A549 (cell line): ENCODE results near the gene DIP2C. TPM values are rescaled to one million over a fixed set of nuclear protein-coding genes. Genes with fewer than 3 reads are reported as not detected.

Source experiments
- ATAC-seq, 2 experiments: fragments of 200-7000 bp in 1 of 2; fragments of >200 bp in 1 of 2; cut with Nextera tagmentation in 1 of 2; cut with Tn5 transposase in 1 of 2; 3 replicates each; pipeline versions ENCODE4 v1.8.0 to v1.9.1; 2018 to 2020; ENCODE audit warnings: mild to moderate bottlenecking in 1 of 2, moderate library complexity in 1 of 2
- CTCF ChIA-PET: fragments of 300-600 bp; sonication (Branson Sonifier 250); formaldehyde crosslinking; extraction: SDS; loops from one replicate; lab custom pipeline; 2021; ENCODE audit warnings: antibody characterized with exemption, inconsistent platforms; lab: Yijun Ruan, JAX
- POLR2A ChIA-PET: fragments of 350-600 bp; formaldehyde crosslinking; extraction: SDS; loops from one replicate; lab custom pipeline; 2021; ENCODE audit warnings: antibody characterized with exemption, inconsistent platforms; lab: Yijun Ruan, JAX
- DNase-seq, 2 experiments: peaks; one replicate each; pipeline versions ENCODE4 v3.0.0 to v3.0.0-alpha.2; 2011 to 2016; ENCODE audit warnings: low read depth in 1 of 2, low spot score in 1 of 2
- FAIRE-seq: peaks from 2 replicates; lab custom pipeline; 2011; peaks lifted over from hg19 to GRCh38; lab: Jason Lieb, UNC
- H3K27ac ChIP-seq, 2 experiments: fragments of >200 bp; sonication (Bioruptor Twin); formaldehyde crosslinking; 3 replicates each; pipeline ENCODE4 v1.5.1; 2016 to 2017
- H3K4me1 ChIP-seq: fragments of >200 bp; sonication (Bioruptor Twin); formaldehyde crosslinking; 3 replicates; pipeline ENCODE4 v1.6.1; 2016
- H3K4me2 ChIP-seq: fragments of >200 bp; sonication (Bioruptor Twin); formaldehyde crosslinking; 3 replicates; pipeline ENCODE4 v1.6.1; 2016
- H3K4me3 ChIP-seq: fragments of >200 bp; sonication (Bioruptor Twin); formaldehyde crosslinking; 3 replicates; pipeline ENCODE4 v1.5.1; 2016
- H3K9me3 ChIP-seq: fragments of >200 bp; sonication (Bioruptor Twin); formaldehyde crosslinking; 3 replicates; pipeline ENCODE4 v1.6.1; 2016
- ATOH8 ChIP-seq: fragments of 250-450 bp; sonication (Bioruptor Pico); IDR thresholded peaks from 2 replicates; pipeline ENCODE4 v1.5.0; 2020; ENCODE audit warnings: low read depth, mild to moderate bottlenecking, moderate library complexity
- BCL3 ChIP-seq: fragments of >200 bp; sonication (Bioruptor Twin); formaldehyde crosslinking; IDR thresholded peaks from 3 replicates; pipeline ENCODE4 v1.6.1; 2016
- CEBPB ChIP-seq, 2 experiments: fragments of >200 bp in 1 of 2; sonication (Bioruptor Twin) in 1 of 2; formaldehyde crosslinking in 1 of 2; IDR thresholded peaks; 2 replicates each; pipeline ENCODE4 v1.6.1; 2012 to 2016
- CHD2 ChIP-seq: fragments of 150-350 bp; IDR thresholded peaks from 2 replicates; pipeline ENCODE4 v1.6.1; 2014; ENCODE audit warnings: low read length; ENCODE audit not compliant: partially characterized antibody
- CHD4 ChIP-seq: fragments of 200-600 bp; sonication (generic); IDR thresholded peaks from 2 replicates; pipeline ENCODE4 v1.6.1; 2016; ENCODE audit warnings: antibody characterized with exemption, mild to moderate bottlenecking, borderline replicate concordance
- E2F6 ChIP-seq: IDR thresholded peaks from 2 replicates; pipeline ENCODE4 v1.6.1; 2012; ENCODE audit warnings: low read depth, borderline replicate concordance
- EHF ChIP-seq: fragments of 250-450 bp; sonication (Bioruptor Pico); IDR thresholded peaks from 2 replicates; pipeline ENCODE4 v1.5.0; 2020; ENCODE audit warnings: mild to moderate bottlenecking
- EHMT2 ChIP-seq: fragments of 200-600 bp; sonication (generic); IDR thresholded peaks from 2 replicates; pipeline ENCODE4 v1.6.1; 2016; ENCODE audit warnings: antibody characterized with exemption, low read depth, mild to moderate bottlenecking, moderate library complexity
- ESRRA ChIP-seq: fragments of 150-350 bp; IDR thresholded peaks from 2 replicates; pipeline ENCODE4 v1.6.1; 2014; ENCODE audit warnings: mild to moderate bottlenecking, low read length, borderline replicate concordance
- FOSB ChIP-seq: fragments of 250-450 bp; sonication (Bioruptor Pico); IDR thresholded peaks from 2 replicates; pipeline ENCODE4 v1.5.0; 2020; ENCODE audit warnings: mild to moderate bottlenecking, moderate library complexity
- FOSL2 ChIP-seq, 2 experiments: fragments of 450-650 bp in 1 of 2; fragments of >200 bp in 1 of 2; sonication (Bioruptor Twin) in 1 of 2; formaldehyde crosslinking; IDR thresholded peaks; 2 replicates each; pipeline versions ENCODE4 v1.5.0 to v1.6.1; 2016 to 2020; ENCODE audit warnings: mild to moderate bottlenecking in 1 of 2, moderate library complexity in 1 of 2
- FOXS1 ChIP-seq: fragments of 250-450 bp; sonication (Bioruptor Pico); IDR thresholded peaks from 2 replicates; pipeline ENCODE4 v1.5.0; 2020; ENCODE audit warnings: mild to moderate bottlenecking, moderate library complexity
- HOXB13 ChIP-seq: fragments of 250-450 bp; sonication (Bioruptor Pico); IDR thresholded peaks from 2 replicates; pipeline ENCODE4 v1.5.0; 2020; ENCODE audit warnings: low read depth, mild to moderate bottlenecking, moderate library complexity
- JUN ChIP-seq, 2 experiments: fragments of >200 bp; sonication (Bioruptor Twin); formaldehyde crosslinking; IDR thresholded peaks; 2 replicates in 1 of 2; 3 replicates in 1 of 2; pipeline ENCODE4 v1.6.1; 2016 to 2017
- JUNB ChIP-seq: fragments of >200 bp; sonication (Bioruptor Twin); formaldehyde crosslinking; IDR thresholded peaks from 2 replicates; pipeline ENCODE4 v1.6.1; 2016
- KDM1A ChIP-seq: fragments of 200-600 bp; sonication (generic); IDR thresholded peaks from 2 replicates; pipeline ENCODE4 v1.6.1; 2016; ENCODE audit warnings: low read depth, mild to moderate bottlenecking
- MAFK ChIP-seq: fragments of 450-650 bp; IDR thresholded peaks from 2 replicates; pipeline ENCODE4 v1.6.1; 2014; ENCODE audit not compliant: partially characterized antibody
- MAX ChIP-seq: IDR thresholded peaks from 2 replicates; pipeline ENCODE4 v1.6.1; 2012
- MAZ ChIP-seq: fragments of 150-350 bp; IDR thresholded peaks from 2 replicates; pipeline ENCODE4 v1.6.1; 2014; ENCODE audit warnings: antibody characterized with exemption, low read depth, low read length, borderline replicate concordance
- NFE2L2 ChIP-seq: fragments of 150-350 bp; conservative IDR thresholded peaks from 2 replicates; pipeline ENCODE4 v1.6.1; 2014; ENCODE audit warnings: low read length
- NPAS2 ChIP-seq: fragments of 250-450 bp; sonication (Bioruptor Pico); IDR thresholded peaks from 2 replicates; pipeline ENCODE4 v1.8.0; 2022; ENCODE audit warnings: mild to moderate bottlenecking, moderate library complexity, borderline replicate concordance
- NR3C1 ChIP-seq: fragments of >200 bp; sonication (Bioruptor Twin); formaldehyde crosslinking; IDR thresholded peaks from 3 replicates; pipeline ENCODE4 v1.6.1; 2017
- RAD21 ChIP-seq, 2 experiments: fragments of >200 bp in 1 of 2; sonication (Bioruptor Twin) in 1 of 2; formaldehyde crosslinking in 1 of 2; IDR thresholded peaks in 1 of 2; conservative IDR thresholded peaks in 1 of 2; 2 replicates in 1 of 2; 3 replicates in 1 of 2; pipeline ENCODE4 v1.6.1; 2012 to 2018; ENCODE audit warnings: inconsistent platforms in 1 of 2
- RARB ChIP-seq: fragments of 250-450 bp; sonication (Bioruptor Pico); IDR thresholded peaks from 2 replicates; pipeline ENCODE4 v1.8.0; 2021; ENCODE audit warnings: mild to moderate bottlenecking, moderate library complexity
- RCOR1 ChIP-seq: fragments of 150-350 bp; IDR thresholded peaks from 2 replicates; pipeline ENCODE4 v1.6.1; 2014; ENCODE audit warnings: antibody characterized with exemption, low read length, low read depth
- REST ChIP-seq: fragments of 200-600 bp; sonication (generic); IDR thresholded peaks from 2 replicates; pipeline ENCODE4 v1.6.1; 2016; ENCODE audit warnings: antibody characterized with exemption, mild to moderate bottlenecking, moderate library complexity
- SREBF2 ChIP-seq: fragments of 450-650 bp; IDR thresholded peaks from 2 replicates; pipeline ENCODE4 v1.6.1; 2014; ENCODE audit warnings: mild to moderate bottlenecking, moderate library complexity
- TP53 ChIP-seq: fragments of 250-450 bp; sonication (Bioruptor Pico); IDR thresholded peaks from 2 replicates; pipeline ENCODE4 v1.5.0; 2021; ENCODE audit warnings: mild to moderate bottlenecking, moderate library complexity
- USF2 ChIP-seq: fragments of 450-650 bp; IDR thresholded peaks from 2 replicates; pipeline ENCODE4 v1.6.1; 2014; ENCODE audit warnings: antibody characterized with exemption
- ZNF302 ChIP-seq: fragments of 250-450 bp; sonication (Bioruptor Pico); IDR thresholded peaks from 2 replicates; pipeline ENCODE4 v1.9.0; 2021; ENCODE audit warnings: inconsistent platforms, mild to moderate bottlenecking, moderate library complexity
- ZSCAN20 ChIP-seq: fragments of 250-450 bp; sonication (Bioruptor Pico); IDR thresholded peaks from 2 replicates; pipeline ENCODE4 v1.8.0; 2022; ENCODE audit warnings: mild to moderate bottlenecking, moderate library complexity
- WGBS: methylation state at CpG from one replicate; pipeline ENCODE4 v1.1.6; 2017; ENCODE audit errors: missing lambda C conversion rate; 5-methylcytosine and 5-hydroxymethylcytosine counted together
- polyA plus RNA-seq, 4 experiments: library from polyadenylated mRNA; depleted of rRNA in 3 of 4; stranded (reverse); fragments of >200 nt; fragmentation: RNase III in 1 of 4; extraction: RNeasy Plus Mini Kit Qiagen cat#74134 plus additional on column Dnase treatment in 1 of 4; gene quantifications; 2 replicates in 3 of 4; 3 replicates in 1 of 4; pipeline ENCODE4 v1.2.3, GENCODE V29; 2011 to 2017

DIP2C gene
- polyA plus RNA-seq, 2 of the 4 experiments (the other 2 are of a cell fraction) = 3.7 to 5.0 TPM

GRCh38 chr10:560314-560992 is 129.0 kb downstream of the DIP2C start:
- CTCF ChIA-PET = interaction anchor here (0.7 to 2.1 kb wide), 5 partner anchors 9 to 228 kb away, joined by 3 to 8 read pairs (median 4); no protein-coding TSS in a partner anchor
- H3K27ac ChIP-seq = no peak overlapping the region
- TF ChIP-seq REST (no peak), RAD21 (conservative IDR thresholded peaks at IDR 0.05 in 1 of 2, IDR thresholded peaks at IDR 0.05 in 1 of 2) (no peak), ZNF302 (CRISPR knock-in tag) (no peak), JUNB (no peak), RARB (CRISPR knock-in tag) (no peak), EHMT2 (no peak), MAZ (no peak), BCL3 (no peak), ESRRA (no peak), NPAS2 (CRISPR knock-in tag) (no peak), CHD4 (no peak), MAX (no peak), EHF (CRISPR knock-in tag) (no peak), ATOH8 (CRISPR knock-in tag) (no peak), RCOR1 (no peak), FOXS1 (no peak), ZSCAN20 (CRISPR knock-in tag) (no peak), CEBPB (IDR thresholded peaks at IDR 0.05) (no peak), MAFK (no peak), FOSL2 (IDR thresholded peaks at IDR 0.05) (no peak), FOSL2 (CRISPR knock-in tag; IDR thresholded peaks at IDR 0.05) (no peak)
- H3K4me3 ChIP-seq = no peak overlapping the region
- ATAC-seq (no peak), DNase-seq (no peak), FAIRE-seq (no peak)
- POLR2A ChIA-PET = no interaction called here
- H3K4me2 ChIP-seq = no peak overlapping the region
- H3K4me1 ChIP-seq = 0 out of 3 replicates have a peak, but pooled peaks cover 4% of the 10 kb centered on the region
- peaks cover 9% of the 10 kb centered on the region; the same call in 1 of the 3 replicates for H3K9me3 ChIP-seq
- 84% methylated on average over 11 of the region's 11 CpGs for WGBS

- ATAC-seq (no peak), DNase-seq (no peak), FAIRE-seq (no peak)
- ChIA-PET POLR2A (no interaction called here), CTCF (interaction anchor here (1.7 kb wide), 1 partner anchor 13 kb away, joined by 4 read pairs; no protein-coding TSS in a partner anchor)
- 83% methylated on average over 6 of the region's 8 CpGs for WGBS
- Histone ChIP-seq H3K4me3 (no peak overlapping the region), H3K4me1 (0 out of 3 replicates have a peak, but pooled peaks cover 4% of the 10 kb centered on the region), H3K4me2 (no peak overlapping the region), H3K27ac (no peak overlapping the region), H3K9me3 (peaks cover 9% of the 10 kb centered on the region; the same call in 1 of the 3 replicates)
- no peak for TF ChIP-seq SREBF2
- no peak for TF ChIP-seq CEBPB (IDR thresholded peaks at IDR 0.05)
- TF ChIP-seq KDM1A = no peak
- no peak for TF ChIP-seq CHD2
- no peak for TF ChIP-seq NFE2L2
- TF ChIP-seq E2F6 = no peak
- TF ChIP-seq MAZ = no peak
- TF ChIP-seq USF2 = no peak
- TF ChIP-seq HOXB13 (CRISPR knock-in tag) = no peak
- TF ChIP-seq RAD21 (conservative IDR thresholded peaks at IDR 0.05 in 1 of 2, IDR thresholded peaks at IDR 0.05 in 1 of 2) = no peak
- no peak for TF ChIP-seq JUN (IDR thresholded peaks at IDR 0.05)
- TF ChIP-seq NR3C1 = no peak
- no peak for TF ChIP-seq TP53 (CRISPR knock-in tag)
- TF ChIP-seq NPAS2 (CRISPR knock-in tag) = no peak
- no peak for TF ChIP-seq RCOR1
- TF ChIP-seq FOSB = no peak
Observed at GRCh38 chr10:559767-560047, 129.8 kb downstream of the DIP2C start.
